H1 (cell line): ENCODE data around the gene SV2B. TPM values are rescaled to one million over a fixed set of nuclear protein-coding genes. Genes with fewer than 3 reads are reported as not detected.

Source experiments
- CTCF ChIA-PET: fragments of 300-600 bp; sonication (Branson Sonifier 250); formaldehyde crosslinking; loops from one replicate; lab custom pipeline; 2021; ENCODE audit not compliant: partially characterized antibody; lab: Charles Lee
- POLR2A ChIA-PET: fragments of 300-600 bp; sonication (Branson Sonifier 250); formaldehyde crosslinking; loops from one replicate; lab custom pipeline; 2021; ENCODE audit warnings: inconsistent platforms; ENCODE audit not compliant: partially characterized antibody; lab: Charles Lee
- DNase-seq, 2 experiments: peaks; one replicate each; pipeline versions ENCODE4 v3.0.0 to v3.0.0-alpha.2; 2010 to 2022; ENCODE audit warnings: low spot score in 2 of 2, low read depth in 1 of 2, mixed read lengths in 1 of 2
- FAIRE-seq: peaks from 2 replicates; lab custom pipeline; 2011; peaks lifted over from hg19 to GRCh38; lab: Jason Lieb, UNC
- H2AFZ ChIP-seq: 2 replicates; pipeline ENCODE4 v1.8.1; 2012; ENCODE audit warnings: low read length, inconsistent platforms
- H2AK5ac ChIP-seq: 2 replicates; pipeline ENCODE4 v1.6.1; 2013; ENCODE audit warnings: low read depth, low read length
- H2BK120ac ChIP-seq: replicated peaks from 2 replicates; pipeline ENCODE3; 2013; ENCODE audit warnings: low read depth, low read length, inconsistent platforms
- H2BK12ac ChIP-seq: 2 replicates; pipeline ENCODE4 v1.6.1; 2013; ENCODE audit warnings: low read depth, low read length
- H2BK15ac ChIP-seq: 2 replicates; pipeline ENCODE4 v1.6.1; 2013; ENCODE audit warnings: low read length
- H2BK20ac ChIP-seq: 2 replicates; pipeline ENCODE4 v1.6.1; 2013; ENCODE audit warnings: low read length
- H2BK5ac ChIP-seq: 2 replicates; pipeline ENCODE4 v1.6.1; 2013; ENCODE audit warnings: low read depth, low read length
- H3K14ac ChIP-seq: 2 replicates; pipeline ENCODE4 v1.6.1; 2013; ENCODE audit warnings: inconsistent platforms; ENCODE audit not compliant: insufficient read length
- H3K18ac ChIP-seq: 2 replicates; pipeline ENCODE4 v1.6.1; 2013; ENCODE audit warnings: low read length; ENCODE audit errors: extremely low read depth
- H3K23ac ChIP-seq: 2 replicates; pipeline ENCODE4 v1.6.1; 2013; ENCODE audit warnings: inconsistent platforms; ENCODE audit not compliant: insufficient read length
- H3K23me2 ChIP-seq: 2 replicates; pipeline ENCODE4 v1.6.1; 2013; ENCODE audit warnings: low read depth, low read length
- H3K27ac ChIP-seq: 2 replicates; pipeline ENCODE4 v1.6.1; 2011; ENCODE audit warnings: low read depth, low read length, inconsistent platforms
- H3K27me3 ChIP-seq, 4 experiments: replicated peaks in 1 of 4; 1 replicate in 1 of 4; 2 replicates in 3 of 4; pipeline versions ENCODE4 v1.6.1 to v1.8.1; 2011 to 2013; ENCODE audit warnings: low read length in 3 of 4, mild to moderate bottlenecking in 3 of 4, inconsistent platforms in 2 of 4, mixed read lengths in 2 of 4, moderate library complexity in 1 of 4; ENCODE audit not compliant: control insufficient read depth in 3 of 4, insufficient read depth in 3 of 4; ENCODE audit errors: extremely low read depth in 1 of 4
- H3K36me3 ChIP-seq, 4 experiments: 2 replicates each; pipeline versions ENCODE4 v1.6.1 to v1.8.1; 2011 to 2013; ENCODE audit warnings: mild to moderate bottlenecking in 4 of 4, low read length in 3 of 4, moderate library complexity in 2 of 4, control low read depth in 1 of 4, inconsistent platforms in 1 of 4; ENCODE audit not compliant: insufficient read depth in 4 of 4, control insufficient read depth in 2 of 4
- H3K4ac ChIP-seq: replicated peaks from 2 replicates; pipeline ENCODE3; 2013; ENCODE audit warnings: low read length, low read depth, mixed read lengths, inconsistent platforms; ENCODE audit not compliant: insufficient read length
- H3K4me1 ChIP-seq, 4 experiments: replicated peaks in 1 of 4; 1 replicate in 1 of 4; 2 replicates in 3 of 4; pipeline versions ENCODE4 v1.6.1 to v1.8.1; 2011 to 2013; ENCODE audit warnings: low read length in 3 of 4, inconsistent platforms in 2 of 4, mixed read lengths in 1 of 4; ENCODE audit not compliant: insufficient read depth in 4 of 4, control insufficient read depth in 3 of 4
- H3K4me2 ChIP-seq, 2 experiments: 2 replicates each; pipeline versions ENCODE4 v1.6.1 to v1.8.1; 2011 to 2013; ENCODE audit warnings: low read depth in 2 of 2, low read length in 2 of 2, control low read depth in 1 of 2, inconsistent platforms in 1 of 2, mild to moderate bottlenecking in 1 of 2; ENCODE audit not compliant: insufficient read depth in 1 of 2
- H3K4me3 ChIP-seq, 4 experiments: fragments of 200-600, 300-600 bp in 1 of 4; sonication (generic), shearing (Covaris generic), sonication (Bioruptor Twin) in 1 of 4; 2 replicates each; pipeline versions ENCODE4 v1.5.1 to v1.8.1; 2011 to 2016; ENCODE audit warnings: low read length in 4 of 4, low read depth in 3 of 4, control low read depth in 2 of 4, inconsistent platforms in 2 of 4, mild to moderate bottlenecking in 2 of 4, mixed read lengths in 1 of 4, moderate library complexity in 1 of 4; ENCODE audit not compliant: insufficient read depth in 2 of 4; ENCODE audit errors: extremely low read depth in 1 of 4
- H3K56ac ChIP-seq: replicated peaks from 2 replicates; pipeline ENCODE3; 2013; ENCODE audit warnings: low read depth, mild to moderate bottlenecking, mixed read lengths, low read length, inconsistent platforms; ENCODE audit not compliant: insufficient read length
- H3K79me1 ChIP-seq: 2 replicates; pipeline ENCODE4 v1.6.1; 2013; ENCODE audit warnings: low read depth, low read length, control low read depth
- H3K79me2 ChIP-seq, 2 experiments: 2 replicates each; pipeline versions ENCODE4 v1.6.1 to v1.8.1; 2012 to 2013; ENCODE audit warnings: low read length in 2 of 2, mild to moderate bottlenecking in 2 of 2, inconsistent platforms in 1 of 2; ENCODE audit not compliant: insufficient read depth in 2 of 2, control insufficient read depth in 1 of 2
- H3K9ac ChIP-seq, 4 experiments: replicated peaks in 1 of 4; 1 replicate in 1 of 4; 2 replicates in 3 of 4; pipeline versions ENCODE4 v1.6.1 to v1.8.1; 2011 to 2013; ENCODE audit warnings: low read depth in 3 of 4, low read length in 3 of 4, control low read depth in 2 of 4, mild to moderate bottlenecking in 2 of 4, moderate library complexity in 2 of 4, inconsistent platforms in 1 of 4; ENCODE audit errors: extremely low read depth in 1 of 4
- H3K9me3 ChIP-seq, 2 experiments: 2 replicates each; pipeline versions ENCODE4 v1.6.1 to v1.8.1; 2012 to 2013; ENCODE audit warnings: mild to moderate bottlenecking in 2 of 2, moderate library complexity in 2 of 2, control low read depth in 1 of 2, inconsistent platforms in 1 of 2, low read depth in 1 of 2, low read length in 1 of 2, mixed read lengths in 1 of 2; ENCODE audit not compliant: insufficient read depth in 2 of 2
- H4K20me1 ChIP-seq, 2 experiments: replicated peaks in 1 of 2; 2 replicates each; pipeline versions ENCODE3 to v1.8.1; 2011 to 2013; ENCODE audit warnings: inconsistent platforms in 2 of 2, low read length in 2 of 2, mild to moderate bottlenecking in 1 of 2; ENCODE audit not compliant: insufficient read depth in 2 of 2, control insufficient read depth in 1 of 2
- H4K5ac ChIP-seq: 2 replicates; pipeline ENCODE4 v1.6.1; 2013; ENCODE audit warnings: low read length, low read depth, mixed read lengths, inconsistent platforms; ENCODE audit not compliant: insufficient read length
- H4K8ac ChIP-seq: 2 replicates; pipeline ENCODE4 v1.8.0; 2013; ENCODE audit warnings: mild to moderate bottlenecking, moderate library complexity, low read length, inconsistent platforms; ENCODE audit not compliant: insufficient read depth; ENCODE audit errors: extremely low read depth
- H4K91ac ChIP-seq: replicated peaks from 2 replicates; pipeline ENCODE3; 2013; ENCODE audit warnings: low read length, mixed read lengths, inconsistent platforms; ENCODE audit not compliant: insufficient read length
- ASH2L ChIP-seq: fragments of 200-600, 300-600 bp; sonication (generic); IDR thresholded peaks from one replicate; pipeline ENCODE4 v1.7.1; 2017; ENCODE audit warnings: low read length
- BRCA1 ChIP-seq: IDR thresholded peaks from 2 replicates; pipeline ENCODE4 v1.6.1; 2012; ENCODE audit warnings: low read depth, low read length, improper control_type of control experiment
- EZH2 ChIP-seq: fragments of 200-600 bp; sonication (generic); IDR thresholded peaks from 2 replicates; pipeline ENCODE4 v1.7.1; 2012; ENCODE audit warnings: low read depth, mild to moderate bottlenecking, moderate library complexity, low read length, inconsistent platforms; ENCODE audit not compliant: severe bottlenecking
- KDM5A ChIP-seq: fragments of 200-600 bp; IDR thresholded peaks from 2 replicates; pipeline ENCODE4 v1.7.1; 2012; ENCODE audit warnings: mild to moderate bottlenecking, low read length, inconsistent platforms, mixed read lengths
- MAFK ChIP-seq: IDR thresholded peaks from 2 replicates; pipeline ENCODE4 v1.6.1; 2012; ENCODE audit warnings: low read depth, mild to moderate bottlenecking, improper control_type of control experiment, low read length
- NANOG ChIP-seq: IDR thresholded peaks from 2 replicates; pipeline ENCODE4 v1.6.1; 2011; ENCODE audit warnings: low read length, low read depth, mild to moderate bottlenecking, inconsistent platforms; ENCODE audit not compliant: insufficient read depth, poor library complexity, severe bottlenecking
- POLR2A ChIP-seq, 2 experiments: IDR thresholded peaks; 1 replicate in 1 of 2; 2 replicates in 1 of 2; pipeline ENCODE4 v1.6.1; 2011; ENCODE audit warnings: low read depth in 2 of 2, low read length in 2 of 2, mild to moderate bottlenecking in 2 of 2; ENCODE audit errors: control extremely low read depth in 1 of 2
- RBBP5 ChIP-seq: IDR thresholded peaks from 2 replicates; pipeline ENCODE4 v1.7.1; 2012; ENCODE audit warnings: low read depth, mild to moderate bottlenecking, inconsistent platforms, low read length, moderate library complexity, borderline replicate concordance
- RXRA ChIP-seq: IDR thresholded peaks from 2 replicates; pipeline ENCODE4 v1.6.1; 2011; ENCODE audit warnings: low read depth, mild to moderate bottlenecking, low read length, moderate library complexity; ENCODE audit not compliant: insufficient read depth
- SIRT6 ChIP-seq: IDR thresholded peaks from one replicate; pipeline ENCODE4 v1.7.1; 2012; ENCODE audit warnings: low read length, inconsistent platforms
- TAF1 ChIP-seq: IDR thresholded peaks from 2 replicates; pipeline ENCODE4 v1.6.1; 2011; ENCODE audit warnings: mild to moderate bottlenecking, low read depth, low read length
- WGBS, 2 experiments: shearing (Covaris generic) in 1 of 2; methylation state at CpG; one replicate each; pipeline versions ENCODE4 v1.1.6 to v1.1.7; 2013 to 2015; ENCODE audit warnings: low lambda C conversion rate in 2 of 2, mixed read lengths in 2 of 2, inconsistent platforms in 1 of 2, low coverage in 1 of 2, missing lambda C conversion rate in 1 of 2; ENCODE audit not compliant: insufficient replicate concordance in 2 of 2, insufficient coverage in 1 of 2, insufficient read length in 1 of 2; ENCODE audit errors: extremely low coverage in 1 of 2, missing lambda C conversion rate in 1 of 2; 5-methylcytosine and 5-hydroxymethylcytosine counted together
- polyA plus RNA-seq, 7 experiments: library from polyadenylated mRNA; depleted of rRNA in 3 of 7; stranded (reverse) in 5 of 7; unstranded in 2 of 7; fragments of >200 nt in 5 of 7; fragments of 200-250 nt in 2 of 7; gene quantifications; 1 replicate in 5 of 7; 2 replicates in 1 of 7; 4 replicates in 1 of 7; pipeline versions ENCODE4 v1.2.1 to v1.2.3, GENCODE V29; 2011 to 2013; ENCODE audit warnings: missing spikeins in 2 of 7, mixed read lengths in 2 of 7
- total RNA-seq: library from RNA; stranded (reverse); fragmentation: NEBNext Ultra II Directional; extraction: Animal tissue kit (Norgen Biotek cat#: 25700); gene quantifications from 2 replicates; pipeline ENCODE4 v1.2.1, GENCODE V29; 2021
- TF ChIP-seq, protein P1 (sequence below): IDR thresholded peaks from 2 replicates; pipeline ENCODE4 v1.6.1; 2012; ENCODE audit warnings: inconsistent platforms
- TF ChIP-seq, protein P2 (sequence below): IDR thresholded peaks from 2 replicates; pipeline ENCODE4 v1.6.1; 2011; ENCODE audit warnings: low read depth, mild to moderate bottlenecking, low read length; ENCODE audit not compliant: insufficient read depth

Gene SV2B
- total and polyA plus RNA-seq, 2 of the 8 experiments (the other 6 are each of a cell fraction or from before 2014, with no cell fraction given), result 0.09 to 0.20 TPM

DNA sequence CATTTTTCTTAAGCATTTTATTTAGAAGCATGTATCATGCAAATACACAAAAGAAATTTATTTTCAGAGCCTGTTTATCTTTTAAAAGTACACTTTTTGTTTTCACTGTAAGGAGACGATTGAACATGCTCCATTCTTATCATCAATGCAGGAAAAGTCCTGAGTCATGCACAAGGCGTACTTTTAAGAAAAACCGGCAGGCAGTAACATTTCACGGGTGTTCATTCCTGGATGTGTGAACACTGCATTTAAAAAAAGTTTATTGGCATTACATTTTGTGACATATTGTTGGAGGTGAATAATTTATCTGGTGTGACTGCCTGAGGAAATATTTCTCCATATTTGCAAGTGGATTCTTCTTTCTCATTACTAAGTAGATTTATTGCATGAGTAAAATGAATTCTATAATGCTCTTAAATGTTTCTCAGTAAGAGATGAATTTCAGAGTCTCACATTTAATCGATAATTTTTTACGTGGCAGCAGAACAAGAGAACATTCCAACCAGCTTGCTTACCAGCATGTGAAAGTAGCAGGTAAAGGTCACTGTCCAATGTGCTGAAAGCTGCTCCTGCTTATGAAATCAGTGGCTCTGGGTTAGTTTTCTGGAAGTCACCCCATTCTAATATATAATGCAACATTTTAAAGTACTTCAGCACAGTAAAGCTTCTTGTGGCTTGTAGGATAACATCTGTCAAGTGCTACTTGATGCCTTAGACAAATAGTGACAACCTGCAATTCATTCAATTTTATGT is 87.0 kb downstream of the SV2B start:
- Histone ChIP-seq H3K79me1 (no peaks in the 10 kb centered on the region), H3K4ac (no peak overlapping the region), H3K27ac (no peak overlapping the region), H3K4me2 (no peak overlapping the region), H4K8ac (no peak overlapping the region), H3K36me3 (no peaks in the 10 kb centered on the region), H3K14ac (no peak overlapping the region), H3K9me3 (no peaks in the 10 kb centered on the region), H2BK12ac (no peak overlapping the region), H2BK120ac (no peak overlapping the region), H2AFZ (no peak overlapping the region), H3K18ac (no peak overlapping the region), H3K23me2 (no peaks in the 10 kb centered on the region), H4K91ac (no peak overlapping the region), H3K4me3 (no peak overlapping the region), H2BK20ac (no peak overlapping the region), H3K79me2 (no peaks in the 10 kb centered on the region), H2BK5ac (no peak overlapping the region), H3K27me3 (no peaks in the 10 kb centered on the region), H2AK5ac (no peak overlapping the region), H2BK15ac (no peak overlapping the region), H3K23ac (no peak overlapping the region), H3K9ac (no peak overlapping the region), H3K4me1 (no peaks in the 10 kb centered on the region), H4K20me1 (no peaks in the 10 kb centered on the region), H4K5ac (no peak overlapping the region), H3K56ac (no peak overlapping the region)
- ChIA-PET CTCF (interaction anchor here (0.8 to 1.5 kb wide), 2 partner anchors 43 to 131 kb away, joined by 3 read pairs; no protein-coding TSS in a partner anchor), POLR2A (no interaction called here)
- FAIRE-seq (no peak), DNase-seq (no peak)
- 83% methylated on average over 6 of the region's 6 CpGs; no CpG with 5 or more reads in 1 of the 2 experiments for WGBS, 2 experiments
- TF ChIP-seq BRCA1, result no peak
- no peak for TF ChIP-seq NANOG
- TF ChIP-seq RXRA, result no peak
- TF ChIP-seq, protein P1, sequence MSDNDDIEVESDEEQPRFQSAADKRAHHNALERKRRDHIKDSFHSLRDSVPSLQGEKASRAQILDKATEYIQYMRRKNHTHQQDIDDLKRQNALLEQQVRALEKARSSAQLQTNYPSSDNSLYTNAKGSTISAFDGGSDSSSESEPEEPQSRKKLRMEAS, result no peak
- TF ChIP-seq TAF1, result no peak
- no peak for TF ChIP-seq ASH2L
- TF ChIP-seq, protein P2, sequence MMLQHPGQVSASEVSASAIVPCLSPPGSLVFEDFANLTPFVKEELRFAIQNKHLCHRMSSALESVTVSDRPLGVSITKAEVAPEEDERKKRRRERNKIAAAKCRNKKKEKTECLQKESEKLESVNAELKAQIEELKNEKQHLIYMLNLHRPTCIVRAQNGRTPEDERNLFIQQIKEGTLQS, result no peak
- TF ChIP-seq EZH2, result no peak
- no peak for TF ChIP-seq POLR2A (IDR thresholded peaks at IDR 0.05; ENCODE audit: control extremely low read depth in 1 of 2, low read depth in 2 of 2, low read length in 2 of 2)
- no peak for TF ChIP-seq SIRT6
- no peak for TF ChIP-seq KDM5A
- no peak for TF ChIP-seq RBBP5
- no peak for TF ChIP-seq MAFK
